GM21390 (cell line): Measurements from ENCODE around the gene ULK4.
"Not testable (repeated sequence)": the region's sequence is repeated elsewhere in the genome, so short reads cannot be mapped to it uniquely, and the experiment has no call there.

Experiments used
- ATAC-seq: cut with Tn5 transposase; IDR thresholded peaks from one replicate; pipeline ENCODE4 v1.9.1; 2021; ENCODE audit not compliant: unreplicated experiment

The ULK4 gene

DNA sequence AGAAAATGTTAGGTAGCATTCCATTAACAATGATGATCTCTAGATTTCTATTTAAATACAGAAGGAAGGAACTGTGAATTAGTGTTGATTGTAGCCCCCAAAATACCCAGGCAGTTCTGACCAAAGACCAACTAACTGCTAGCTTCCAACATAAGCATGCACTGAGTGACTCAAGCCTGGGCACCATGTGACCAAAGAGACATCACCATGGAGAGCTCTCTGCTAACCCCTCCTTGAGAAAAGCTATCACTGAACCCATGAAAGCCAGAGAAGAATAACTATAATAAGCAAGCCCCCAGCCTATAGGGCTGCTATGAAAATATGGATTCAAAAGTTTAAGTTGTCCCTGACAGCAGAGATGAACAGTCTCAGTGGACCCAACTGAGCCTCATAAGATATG is 310.2 kb downstream of the ULK4 start:
- no peak for ATAC-seq

DNA sequence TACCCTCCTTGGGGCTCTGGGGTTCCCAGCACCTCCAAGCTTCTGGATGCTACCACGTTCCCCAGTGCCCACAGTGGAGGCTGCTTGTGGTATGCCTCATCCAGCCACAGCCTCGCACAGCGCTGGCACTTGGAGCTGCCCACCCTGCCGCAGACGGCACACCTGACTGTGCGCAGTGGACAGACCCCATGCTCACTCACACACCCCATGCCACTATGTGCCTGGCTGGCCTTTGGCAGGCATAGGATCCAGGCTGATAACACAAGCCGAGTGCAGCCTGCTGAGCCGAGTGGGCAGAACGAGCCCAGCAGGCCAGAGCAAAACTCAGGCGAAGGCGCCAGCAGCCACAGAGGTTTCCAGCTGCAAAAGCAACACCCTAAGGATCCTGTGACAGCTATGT is 311.5 kb downstream of the ULK4 start:
- no peak for ATAC-seq

DNA sequence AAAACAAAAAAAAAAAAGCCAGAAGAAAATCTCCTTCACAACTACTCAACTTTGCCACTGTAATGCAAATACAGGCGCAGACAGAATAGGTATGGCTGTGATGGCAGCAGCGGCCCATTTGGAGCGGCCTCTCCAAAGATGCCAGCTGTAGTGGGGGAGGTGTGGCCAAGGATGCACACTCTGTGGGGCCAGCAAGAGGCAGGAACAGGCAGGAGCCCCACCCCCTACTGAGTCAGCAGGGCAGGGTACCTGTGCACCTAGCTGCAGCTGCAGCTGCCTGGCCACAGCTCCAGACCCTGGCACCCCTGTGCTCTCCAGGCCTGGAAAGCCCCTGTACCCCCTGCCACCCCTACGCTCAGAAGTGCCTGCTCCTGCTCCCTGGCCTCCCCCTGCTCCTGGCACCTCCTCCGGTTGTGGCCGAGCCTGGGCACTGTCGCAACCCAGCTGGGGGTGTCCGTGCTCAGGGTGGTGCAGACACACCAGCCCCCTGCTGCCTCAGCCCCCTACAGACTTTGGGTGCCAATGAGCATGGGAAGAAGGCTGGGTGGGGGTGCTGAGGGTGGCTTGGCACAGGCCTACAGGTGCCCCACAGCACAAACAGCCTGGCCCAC is 312.7 kb downstream of the ULK4 start:
- ATAC-seq, result no peak

DNA sequence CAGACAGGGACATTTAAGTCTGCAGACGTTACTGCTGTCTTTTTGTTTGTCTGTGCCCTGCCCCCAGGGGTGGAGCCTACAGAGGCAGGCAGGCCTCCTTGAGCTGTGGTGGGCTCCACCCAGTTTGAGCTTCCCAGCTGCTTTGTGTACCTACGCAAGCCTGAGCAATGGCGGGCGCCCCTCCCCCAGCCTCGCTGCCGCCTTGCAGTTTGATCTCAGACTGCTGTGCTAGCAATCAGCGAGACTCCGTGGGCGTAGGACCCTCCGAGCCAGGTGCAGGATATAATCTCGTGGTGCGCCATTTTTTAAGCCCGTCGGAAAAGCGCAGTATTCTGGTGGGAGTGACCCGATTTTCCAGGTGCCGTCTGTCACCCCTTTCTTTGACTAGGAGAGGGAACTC is 314.2 kb downstream of the ULK4 start:
- not testable (repeated sequence) for ATAC-seq

DNA sequence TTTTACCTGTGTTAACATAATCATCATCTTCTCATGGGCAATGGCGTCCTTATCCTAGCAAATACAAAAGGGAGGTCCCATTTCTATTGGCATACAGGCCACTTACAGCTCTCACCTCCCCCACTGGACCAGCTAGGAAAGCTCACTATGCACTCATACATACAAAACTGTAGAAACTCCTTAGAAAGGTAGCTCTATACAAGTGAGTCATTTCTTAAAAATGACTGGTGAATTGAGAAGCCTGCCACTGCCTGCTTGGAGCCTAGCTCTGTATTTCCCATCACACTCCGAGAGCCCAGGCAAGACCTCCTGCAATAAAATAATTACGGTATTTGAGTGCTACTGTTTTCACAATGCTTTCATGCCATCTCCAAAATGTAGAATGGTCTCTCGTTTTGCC is 321.8 kb downstream of the ULK4 start:
- ATAC-seq, result no peak

DNA sequence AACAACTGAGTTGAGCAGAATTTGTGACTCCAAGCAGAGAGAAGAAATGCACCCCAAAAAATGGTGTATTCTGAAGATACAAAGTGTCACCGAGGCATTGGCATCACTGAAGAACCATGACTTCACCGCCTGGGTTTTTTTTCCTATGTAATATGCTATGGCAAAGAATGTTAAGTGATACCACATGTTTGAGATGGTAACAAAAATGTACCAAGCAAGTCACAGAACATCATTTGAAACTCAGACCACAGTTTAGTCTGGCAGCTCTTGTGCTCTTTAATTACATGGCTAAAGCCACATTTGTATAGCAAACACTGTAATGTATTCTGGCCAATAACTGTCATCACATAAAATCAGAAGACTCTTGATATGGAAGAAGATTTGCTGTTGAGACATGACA is 323.5 kb downstream of the ULK4 start:
- no peak for ATAC-seq

DNA sequence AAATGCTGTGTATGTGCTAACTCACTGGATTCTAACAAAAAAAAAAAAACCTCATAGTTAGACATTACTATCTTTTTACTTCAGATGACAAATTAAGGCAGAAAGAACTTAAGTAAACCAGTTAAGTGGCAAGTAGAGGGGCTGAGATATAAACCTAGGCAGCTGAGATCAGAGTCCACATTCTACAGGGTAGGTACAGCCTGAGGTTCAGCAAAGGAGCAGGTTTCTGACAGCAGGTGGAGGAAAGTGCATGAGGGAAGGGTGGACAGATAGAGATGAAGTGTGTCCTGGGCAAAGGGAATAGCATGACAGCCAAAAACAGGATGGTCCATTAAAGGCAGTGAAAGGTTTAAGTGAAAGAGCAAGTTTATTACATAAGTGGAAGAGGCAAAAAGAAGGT is 329.2 kb downstream of the ULK4 start:
- ATAC-seq, result no peak

DNA sequence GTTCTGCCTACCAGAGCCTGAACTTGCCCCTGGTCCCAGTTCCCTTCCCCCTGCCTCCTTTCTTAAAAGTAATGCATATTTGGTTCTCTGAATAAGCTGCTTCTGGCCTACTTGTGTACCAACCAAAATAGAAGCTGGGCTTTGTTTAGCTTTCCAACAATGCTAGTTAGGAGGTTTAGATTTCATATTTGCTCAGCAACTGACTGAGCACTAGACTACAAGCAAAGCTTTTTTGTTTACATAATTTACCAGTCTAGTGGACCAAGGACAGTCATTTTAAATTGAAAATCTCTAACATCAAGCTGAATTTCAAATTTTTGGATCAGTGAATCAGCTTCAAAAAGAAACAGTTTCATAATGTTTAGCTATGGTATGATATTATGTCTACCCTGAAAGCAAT is 331.2 kb downstream of the ULK4 start:
- ATAC-seq, result no peak

DNA sequence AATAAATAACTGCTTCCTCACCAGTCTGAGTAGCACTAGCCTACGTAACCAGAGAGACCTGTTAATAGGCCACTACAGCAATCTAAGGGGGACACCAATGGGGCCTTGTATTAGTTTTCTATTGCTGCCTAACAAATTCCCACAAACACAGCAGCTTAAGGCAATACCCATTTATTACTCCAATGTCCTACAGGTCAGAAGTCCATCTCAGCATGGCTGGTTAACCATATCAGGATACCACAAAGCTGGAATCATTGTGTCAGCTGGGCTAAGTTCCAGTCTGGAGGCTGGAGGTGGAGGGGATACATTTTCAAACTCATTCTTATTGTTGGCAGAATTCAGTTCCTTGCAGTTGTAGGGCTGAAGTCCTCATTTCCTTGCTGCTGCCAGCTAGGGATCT is 331.9 kb downstream of the ULK4 start:
- ATAC-seq, result no peak

DNA sequence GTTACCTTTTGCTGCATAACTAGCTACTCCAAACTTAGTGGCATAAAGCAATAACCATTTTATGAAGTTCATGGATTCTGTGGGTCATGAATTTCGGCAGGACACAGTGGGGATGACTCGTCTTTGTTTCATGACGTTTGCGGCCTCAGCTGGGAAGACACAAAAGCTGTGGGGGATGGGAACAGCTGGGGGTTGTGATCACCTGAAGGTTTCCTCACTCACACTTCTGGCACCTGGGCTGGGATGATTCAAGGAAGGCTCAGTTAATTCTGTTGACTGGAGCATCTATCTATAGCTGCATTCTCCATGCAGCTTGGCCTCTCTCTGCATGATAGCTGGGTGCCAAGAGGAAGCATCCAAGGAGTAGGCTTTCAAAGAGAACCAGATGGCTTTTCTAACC is 332.8 kb downstream of the ULK4 start:
- ATAC-seq, result no peak

DNA sequence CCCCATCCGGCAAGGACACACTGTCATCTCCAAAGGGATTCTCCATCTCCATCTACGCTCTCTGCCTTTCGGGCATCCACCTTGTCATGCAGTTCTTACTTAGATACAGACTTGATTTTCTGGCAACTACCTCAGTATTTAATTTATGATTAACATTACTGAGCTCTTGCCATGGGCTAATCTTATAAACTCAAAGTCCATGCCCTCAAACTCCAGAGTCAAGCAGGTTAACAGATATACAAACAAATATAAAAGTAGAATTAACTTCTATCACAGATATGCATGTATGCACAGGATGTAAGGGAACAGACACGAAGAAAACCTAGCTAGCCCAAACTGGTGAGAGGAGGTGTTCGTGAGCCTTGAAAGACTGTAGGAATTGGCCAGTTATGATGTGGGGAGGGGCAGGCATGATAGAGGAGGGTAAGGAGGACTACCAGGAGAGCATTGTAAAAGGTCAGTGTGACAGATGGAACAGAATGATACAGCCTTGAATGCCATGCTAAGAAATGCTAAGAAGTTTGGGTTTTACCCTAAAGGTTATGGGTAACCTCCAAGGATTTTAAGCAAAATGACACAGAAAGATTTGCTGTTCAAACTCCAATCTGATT is 334.3 kb downstream of the ULK4 start:
- no peak for ATAC-seq

DNA sequence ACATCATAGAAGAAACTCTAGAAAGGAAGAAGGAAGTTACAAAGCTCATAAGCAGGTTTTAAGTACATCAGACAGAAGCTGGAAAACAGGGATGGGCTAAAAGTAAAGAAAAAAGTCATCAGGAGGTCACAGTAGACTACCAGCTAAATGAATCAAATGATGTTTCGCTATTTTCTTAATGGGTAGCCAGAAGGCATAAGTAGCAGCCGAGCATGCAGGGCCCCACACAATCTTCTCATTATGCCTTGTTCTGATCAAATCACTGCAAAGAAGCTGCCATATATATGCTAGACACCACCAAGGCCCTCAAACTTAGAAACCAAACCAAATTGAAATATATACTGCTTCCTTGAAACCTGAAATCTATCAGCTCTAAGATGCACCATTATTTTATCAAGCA is 349.1 kb downstream of the ULK4 start:
- no peak for ATAC-seq

DNA sequence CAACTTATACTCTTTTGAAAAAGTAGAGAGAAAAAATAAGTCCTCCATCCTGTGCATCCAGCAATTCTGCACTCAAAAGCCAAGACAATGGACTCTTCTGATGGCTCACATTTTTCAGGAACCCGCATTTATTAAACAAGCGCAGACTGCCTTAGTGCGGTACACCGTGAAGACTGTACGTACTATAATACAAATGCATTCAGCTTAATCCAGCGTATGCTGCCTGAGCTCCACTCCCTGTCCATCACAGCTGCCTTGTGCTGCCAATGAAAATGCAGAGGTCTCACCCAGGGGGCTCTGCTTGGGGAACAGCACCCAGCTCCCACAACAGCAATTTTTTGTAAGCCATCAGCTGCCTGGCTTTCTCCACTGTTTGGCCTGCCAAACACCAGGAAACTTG is 350.9 kb downstream of the ULK4 start:
- no peak for ATAC-seq

DNA sequence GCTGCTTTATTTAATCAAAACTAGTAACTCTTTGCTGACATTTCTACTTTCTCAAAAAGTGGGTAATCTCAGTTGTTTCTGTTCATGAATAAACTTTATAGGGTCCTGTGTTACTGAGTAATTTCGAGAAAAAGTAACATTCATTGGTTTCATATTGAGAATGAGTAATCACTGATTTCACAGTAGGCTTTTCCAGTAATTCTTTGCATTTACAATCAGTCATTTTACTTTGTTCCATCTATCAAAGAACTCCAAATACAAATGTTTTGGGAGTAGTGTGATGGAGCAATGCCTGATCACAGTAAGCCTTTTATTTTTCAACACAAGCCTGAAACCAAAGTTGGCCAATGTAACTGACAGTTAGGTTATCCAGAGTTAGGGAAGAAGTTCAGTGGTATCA is 353.6 kb downstream of the ULK4 start:
- no peak for ATAC-seq

DNA sequence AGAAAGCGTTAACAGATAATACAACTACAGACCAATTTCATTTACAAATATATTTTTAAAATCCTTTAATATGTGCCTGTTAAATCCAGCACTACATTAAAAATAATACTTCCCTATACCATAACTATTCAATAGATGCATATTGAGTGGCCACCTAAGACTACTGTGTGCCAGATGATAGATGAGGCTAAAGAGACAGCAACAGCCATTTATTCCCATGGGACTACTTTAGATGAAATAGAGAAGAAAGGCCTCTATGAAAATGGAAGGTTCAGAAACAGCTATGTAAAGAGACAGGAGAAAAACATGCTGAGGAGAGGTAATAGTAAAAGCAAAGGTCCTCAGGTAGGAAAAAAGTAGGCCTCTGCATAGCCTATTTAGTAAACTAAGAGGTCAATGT is 358.1 kb downstream of the ULK4 start:
- ATAC-seq, result no peak

DNA sequence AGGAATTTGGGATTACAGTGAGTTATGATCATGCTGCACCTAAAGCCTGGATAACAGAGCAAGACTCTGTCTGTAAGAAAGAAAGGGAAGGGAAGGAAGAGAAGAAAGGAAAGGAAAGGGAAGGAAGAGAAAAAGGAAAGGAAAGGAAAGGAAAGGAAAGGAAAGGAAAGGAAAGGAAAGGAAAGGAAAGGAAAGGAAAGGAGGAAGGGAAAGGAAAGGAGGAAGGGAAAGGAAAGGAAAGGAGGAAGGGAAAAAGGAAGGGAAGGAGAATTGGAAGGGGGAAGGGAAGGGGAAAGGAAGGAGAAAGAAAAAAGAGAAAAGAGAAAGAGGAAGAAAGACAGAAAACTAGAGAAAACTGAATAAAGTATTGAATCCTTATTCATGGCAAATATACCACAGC is 359.8 kb downstream of the ULK4 start:
- no peak for ATAC-seq

DNA sequence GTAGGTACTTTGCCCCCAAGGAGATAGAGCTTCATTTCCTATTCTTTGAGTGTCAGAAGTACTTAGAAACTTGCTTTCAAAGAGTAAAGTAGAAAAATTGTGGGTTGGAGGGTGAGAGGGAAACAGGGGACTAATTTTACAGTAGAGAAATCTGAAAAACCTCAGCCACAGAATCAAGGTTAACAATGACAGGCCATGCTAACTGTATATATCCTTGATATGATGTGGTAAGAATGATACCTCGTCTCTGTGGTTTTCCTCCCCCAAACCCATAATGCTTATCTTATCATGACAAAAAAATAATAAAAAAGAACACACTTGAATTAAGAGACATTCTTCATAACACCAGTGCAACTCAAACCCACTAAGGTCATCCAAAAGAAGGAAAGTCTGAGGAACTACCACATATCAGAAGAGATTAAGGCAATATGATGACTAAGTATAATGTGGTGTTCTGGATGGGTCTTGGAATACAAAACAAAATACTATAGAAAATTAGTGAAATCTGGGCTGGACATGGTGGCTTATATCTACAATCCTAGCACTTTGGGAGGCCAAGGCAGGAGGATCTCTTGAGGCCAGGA is 360.4 kb downstream of the ULK4 start:
- ATAC-seq, result no peak

DNA sequence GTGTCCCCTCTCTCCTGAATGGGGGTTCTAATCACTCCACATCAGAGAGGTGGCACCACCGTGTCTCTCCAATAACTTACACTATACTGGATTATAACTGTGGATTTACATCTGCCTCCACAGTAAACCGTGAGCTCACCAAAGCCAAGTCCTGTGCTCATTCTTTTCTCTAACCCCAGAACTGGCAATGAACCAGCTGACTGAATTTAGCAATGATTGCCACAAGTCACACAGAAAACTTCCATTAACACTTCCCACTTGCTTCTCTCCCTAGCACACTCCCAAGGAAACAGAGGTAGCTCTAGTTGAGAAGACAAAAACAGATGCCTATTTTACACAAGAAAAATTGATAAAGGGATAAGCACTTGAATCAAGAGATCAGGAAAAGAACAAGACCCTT is 361.3 kb downstream of the ULK4 start:
- no peak for ATAC-seq

DNA sequence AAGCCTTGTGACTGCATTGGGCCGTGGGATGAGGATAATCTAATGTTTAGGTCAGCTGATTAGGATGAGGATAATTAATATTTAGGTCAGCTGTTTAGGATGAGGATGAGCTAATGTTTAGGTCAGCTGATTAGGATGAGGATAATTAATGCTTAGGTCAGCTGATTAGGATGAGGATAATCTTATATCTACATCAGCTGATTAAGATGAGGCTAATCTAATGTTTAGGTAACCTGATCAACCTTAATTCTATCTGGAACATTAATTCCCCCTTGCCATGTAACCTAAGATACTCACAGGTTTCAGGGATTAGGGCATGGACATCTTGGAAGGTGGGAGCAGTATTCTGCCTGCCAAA is 362.8 kb downstream of the ULK4 start:
- ATAC-seq, result no peak

DNA sequence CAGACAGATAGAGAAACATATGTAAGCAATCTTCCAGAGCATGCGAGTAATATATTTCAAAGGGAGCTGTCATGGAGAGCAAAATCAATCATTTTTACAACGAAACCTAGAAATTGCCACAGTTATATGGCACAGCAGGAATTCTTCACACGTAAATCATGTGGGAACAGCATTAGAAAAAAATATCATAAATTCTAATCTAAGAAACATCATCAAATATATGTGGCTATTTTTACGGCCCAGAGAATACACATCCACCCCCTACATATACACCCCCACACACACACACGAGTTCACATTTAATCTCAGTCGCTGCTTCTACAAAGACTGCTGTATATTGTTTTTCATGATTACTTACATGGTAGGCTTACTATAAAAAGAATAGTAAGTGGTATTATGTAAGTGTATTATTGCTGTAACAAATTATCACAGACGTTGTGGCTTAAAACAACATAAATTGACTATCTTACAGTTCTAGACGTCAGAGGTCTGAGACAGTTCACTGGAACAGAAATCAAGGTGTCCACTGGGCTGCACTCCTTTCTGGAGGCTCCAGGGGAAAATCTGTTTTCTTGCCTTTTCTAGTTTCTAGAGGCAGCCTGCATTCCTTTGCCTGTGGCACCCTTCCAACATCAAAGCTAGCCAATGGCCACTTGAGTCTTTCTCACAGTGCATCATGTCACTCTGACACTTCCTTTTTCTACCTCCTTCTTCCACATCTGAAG is 363.3 kb downstream of the ULK4 start:
- no peak for ATAC-seq

DNA sequence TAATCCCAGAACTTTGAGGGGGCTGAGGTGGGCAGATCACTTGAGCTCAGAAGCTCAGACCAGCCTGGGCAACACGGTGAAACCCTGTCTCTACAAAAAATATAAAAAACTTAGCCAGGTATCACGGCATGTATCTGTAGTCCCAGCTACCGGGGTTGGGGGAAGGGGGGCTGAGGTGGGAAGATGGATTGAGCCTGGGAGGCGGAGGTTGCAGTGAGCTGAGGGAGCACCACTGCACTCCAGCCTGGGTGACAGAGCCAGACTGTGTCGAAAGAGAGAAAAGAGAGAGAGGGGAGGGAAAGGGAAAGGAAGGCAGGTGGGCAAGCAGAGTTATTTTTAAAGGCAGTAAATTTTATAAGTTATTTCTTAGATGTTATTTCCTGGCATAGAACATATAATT is 368.1 kb downstream of the ULK4 start:
- no peak for ATAC-seq

DNA sequence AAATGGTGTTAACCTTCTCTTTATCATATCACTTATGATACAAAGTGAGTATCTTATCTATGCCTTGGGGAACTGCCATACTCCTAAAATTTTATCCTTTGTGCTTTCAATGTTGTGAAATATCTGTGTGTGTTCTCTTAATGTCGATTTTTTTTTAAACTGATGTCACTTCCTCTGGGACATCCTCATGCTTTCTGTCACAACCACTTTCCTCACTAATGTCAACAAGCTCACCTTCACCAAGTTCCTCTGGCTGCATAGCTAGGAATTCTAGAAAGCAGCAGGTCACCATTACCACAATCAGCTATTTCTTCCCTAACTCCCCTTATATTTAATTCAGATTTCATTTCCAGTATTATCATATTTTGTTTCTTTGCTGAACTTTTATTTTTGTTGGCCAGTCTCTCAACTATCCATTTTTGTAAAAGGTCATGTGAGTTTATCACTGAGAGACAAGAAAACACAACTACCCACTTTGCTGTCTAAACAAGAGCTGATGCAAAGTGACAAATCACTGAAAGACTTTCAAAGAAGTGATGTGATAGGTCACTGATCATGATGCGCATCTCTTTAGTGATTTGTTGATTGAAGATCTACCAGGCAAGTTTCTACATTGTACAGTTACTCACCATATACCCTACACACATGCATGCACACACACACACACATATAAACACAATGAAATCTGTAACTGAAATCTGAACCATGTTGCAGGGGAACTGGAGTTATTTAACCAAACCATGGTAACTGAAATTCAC is 369.0 kb downstream of the ULK4 start:
- no peak for ATAC-seq
